Pulmonary artery endothelial cell (primary cell): ENCODE results near the gene ENTHD1. TPM values are rescaled to one million over a fixed set of nuclear protein-coding genes. Genes with fewer than 3 reads are reported as not detected.
"Not testable (repeated sequence)": the region's sequence is repeated elsewhere in the genome, so short reads cannot be mapped to it uniquely, and the experiment has no call there.

Experiments
- DNase-seq: peaks from one replicate; pipeline ENCODE4 v3.0.0-alpha.2; 2011; ENCODE audit warnings: low read depth, low spot score
- total RNA-seq: library from RNA; depleted of rRNA; stranded (reverse); fragments of >200 nt; gene quantifications from 2 replicates; pipeline ENCODE4 v1.2.3, GENCODE V29; 2014

ENTHD1 gene
- total RNA-seq, 1 donor from 2014 or later = not detected

- DNase-seq = no peak
Observed at GRCh38 chr22:39925273-39925672, 31.7 kb upstream of the ENTHD1 start.

GRCh38 chr22:39924286-39924685 is 30.7 kb upstream of the ENTHD1 start:
- no peak for DNase-seq

- no peak for DNase-seq
Observed at GRCh38 chr22:39923696-39924095, 30.1 kb upstream of the ENTHD1 start.

- no peak for DNase-seq
Observed at GRCh38 chr22:39920134-39920743, 26.7 kb upstream of the ENTHD1 start.

- no peak for DNase-seq
Observed at GRCh38 chr22:39917776-39918495, 24.4 kb upstream of the ENTHD1 start.

GRCh38 chr22:39917197-39917643 is 23.7 kb upstream of the ENTHD1 start:
- DNase-seq = no peak

- DNase-seq = no peak
Observed at GRCh38 chr22:39916496-39916895, 22.9 kb upstream of the ENTHD1 start.

- no peak for DNase-seq
Observed at GRCh38 chr22:39915295-39915726, 21.8 kb upstream of the ENTHD1 start.

GRCh38 chr22:39914584-39914983 is 21.0 kb upstream of the ENTHD1 start:
- DNase-seq = no peak

GRCh38 chr22:39913886-39914285 is 20.3 kb upstream of the ENTHD1 start:
- DNase-seq = no peak

GRCh38 chr22:39913321-39913720 is 19.8 kb upstream of the ENTHD1 start:
- no peak for DNase-seq

- no peak for DNase-seq
Observed at GRCh38 chr22:39910876-39911613, 17.5 kb upstream of the ENTHD1 start.

- DNase-seq = no peak
Observed at GRCh38 chr22:39908737-39909136, 15.2 kb upstream of the ENTHD1 start.

- no peak for DNase-seq
Observed at GRCh38 chr22:39908136-39908535, 14.6 kb upstream of the ENTHD1 start.

- DNase-seq = no peak
Observed at GRCh38 chr22:39907605-39908097, 14.1 kb upstream of the ENTHD1 start.

- no peak for DNase-seq
Observed at GRCh38 chr22:39907047-39907446, 13.5 kb upstream of the ENTHD1 start.

GRCh38 chr22:39906207-39906606 is 12.6 kb upstream of the ENTHD1 start:
- DNase-seq = no peak

- no peak for DNase-seq
Observed at GRCh38 chr22:39905687-39906086, 12.1 kb upstream of the ENTHD1 start.

GRCh38 chr22:39904862-39905261 is 11.3 kb upstream of the ENTHD1 start:
- no peak for DNase-seq

- not testable (repeated sequence) for DNase-seq
Observed at GRCh38 chr22:39904024-39904423, 10.5 kb upstream of the ENTHD1 start.

- DNase-seq = no peak
Observed at GRCh38 chr22:39901565-39902146, 8.1 kb upstream of the ENTHD1 start.
